OCI-LY3 (cell line): ENCODE measurements around the gene AMFR.

ENCODE experiments used
- CTCF ChIP-seq: fragments of 200-600, 300-600 bp; sonication (generic); IDR thresholded peaks from 2 replicates; pipeline ENCODE4 v1.5.1; 2014; ENCODE audit warnings: antibody characterized with exemption, low read length, low read depth
- EZH2phosphoT487 ChIP-seq: fragments of 200-600 bp; shearing (Covaris generic); IDR thresholded peaks from 2 replicates; pipeline ENCODE4 v1.6.1; 2018; ENCODE audit warnings: antibody characterized with exemption, mixed run types, low read depth

DNA sequence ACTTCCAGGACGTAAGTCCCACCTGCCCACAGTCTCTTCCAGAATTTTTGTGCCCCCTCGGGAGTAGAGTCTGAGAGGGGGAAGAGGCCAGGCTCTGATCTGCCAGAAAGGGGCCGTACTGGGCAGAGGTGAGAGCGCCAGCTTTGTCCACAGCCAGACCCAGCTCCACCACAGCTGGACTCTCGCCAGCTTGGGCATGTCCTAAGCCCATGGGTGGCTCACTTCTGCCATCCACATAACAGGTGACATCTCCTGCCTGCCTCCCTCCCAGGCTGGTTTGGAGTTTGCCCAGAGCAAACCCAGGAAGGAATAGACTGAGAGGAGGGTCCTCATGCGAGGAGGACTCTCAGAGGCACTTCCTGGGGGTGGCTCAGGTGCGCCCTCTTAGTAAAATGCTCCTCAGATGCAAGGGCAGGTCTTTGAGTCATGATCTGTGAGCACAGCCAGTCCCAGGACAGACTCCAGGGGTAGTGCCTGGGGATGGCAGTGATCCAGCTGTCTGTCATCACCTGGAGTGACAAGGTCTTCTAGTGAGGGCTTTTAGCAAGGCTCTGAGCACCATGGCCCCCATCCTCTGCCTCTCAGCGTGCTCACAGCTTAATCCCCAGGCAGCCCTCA, 89.2 kb downstream of the AMFR start:
- TF ChIP-seq CTCF, result no peak
- no peak for TF ChIP-seq EZH2phosphoT487
